Activated naive CD4-positive, alpha-beta T cell treated with anti-CD3 and anti-CD28 coated beads, Interleukin-2, amount 50 U/mL, for 24 hours (primary cell): ENCODE data around the gene TNFRSF13B.
A peak's percentile ranks its signal among the peaks of the same experiment; 100 is the strongest.
"Not testable (repeated sequence)": the region's sequence is repeated elsewhere in the genome, so short reads cannot be mapped to it uniquely, and the experiment has no call there.

Source experiments
- H3K27ac Mint-ChIP-seq: one replicate; pipeline ENCODE4 v1.8.0; 2021; ENCODE audit warnings: mild to moderate bottlenecking, mixed read lengths
- H3K27me3 Mint-ChIP-seq: one replicate; pipeline ENCODE4 v1.8.0; 2021; ENCODE audit warnings: mixed read lengths
- H3K36me3 Mint-ChIP-seq: one replicate; pipeline ENCODE4 v1.8.0; 2021; ENCODE audit warnings: mixed read lengths
- H3K4me1 Mint-ChIP-seq: one replicate; pipeline ENCODE4 v1.8.0; 2021; ENCODE audit warnings: mixed read lengths
- H3K4me3 Mint-ChIP-seq: one replicate; pipeline ENCODE4 v1.8.0; 2021; ENCODE audit warnings: mild to moderate bottlenecking, mixed read lengths
- H3K9me3 Mint-ChIP-seq: one replicate; pipeline ENCODE4 v1.8.0; 2021; ENCODE audit warnings: mixed read lengths

Gene TNFRSF13B

GRCh38 chr17:16994631-16995030 is 22.7 kb upstream of the TNFRSF13B start:
- H3K4me1 Mint-ChIP-seq = peaks cover 12% of the 10 kb centered on the region
- H3K27ac Mint-ChIP-seq = no peak overlapping the region
- no peaks in the 10 kb centered on the region for H3K36me3 Mint-ChIP-seq
- no peaks in the 10 kb centered on the region for H3K9me3 Mint-ChIP-seq
- no peaks in the 10 kb centered on the region for H3K27me3 Mint-ChIP-seq
- H3K4me3 Mint-ChIP-seq = no peak overlapping the region

- Mint-ChIP-seq H3K27me3 (no peaks in the 10 kb centered on the region), H3K4me1 (peaks cover 31% of the 10 kb centered on the region), H3K4me3 (no peak overlapping the region), H3K36me3 (no peaks in the 10 kb centered on the region), H3K9me3 (no peaks in the 10 kb centered on the region), H3K27ac (no peak overlapping the region)
Measured at GRCh38 chr17:16991349-16992009, 19.6 kb upstream of the TNFRSF13B start.

- peak overlapping the region; percentile 53 for H3K27ac Mint-ChIP-seq
Measured at GRCh38 chr17:16989953-16990860, 18.3 kb upstream of the TNFRSF13B start.

GRCh38 chr17:16989230-16989952 is 17.5 kb upstream of the TNFRSF13B start:
- Mint-ChIP-seq H3K4me3 (peak overlapping the region; percentile 63), H3K27me3 (no peaks in the 10 kb centered on the region)

More at GRCh38 chr17:16989953-16990860, 18.3 kb upstream of the TNFRSF13B start:
- Mint-ChIP-seq H3K4me3 (no peak overlapping the region), H3K4me1 (peaks cover 31% of the 10 kb centered on the region), H3K36me3 (no peaks in the 10 kb centered on the region), H3K9me3 (no peaks in the 10 kb centered on the region), H3K27me3 (no peaks in the 10 kb centered on the region)

GRCh38 chr17:16988749-16989229 is 16.9 kb upstream of the TNFRSF13B start:
- no peaks in the 10 kb centered on the region for H3K9me3 Mint-ChIP-seq
- no peaks in the 10 kb centered on the region for H3K27me3 Mint-ChIP-seq
- peak overlapping the region; percentile 63 for H3K4me3 Mint-ChIP-seq
- peaks cover 31% of the 10 kb centered on the region for H3K4me1 Mint-ChIP-seq
- H3K36me3 Mint-ChIP-seq = no peaks in the 10 kb centered on the region
- no peak overlapping the region for H3K27ac Mint-ChIP-seq

More at GRCh38 chr17:16989230-16989952, 17.5 kb upstream of the TNFRSF13B start:
- Mint-ChIP-seq H3K4me1 (peaks cover 31% of the 10 kb centered on the region), H3K9me3 (no peaks in the 10 kb centered on the region), H3K27ac (peak overlapping the region; percentile 76), H3K36me3 (no peaks in the 10 kb centered on the region)

GRCh38 chr17:16987830-16988601 is 16.1 kb upstream of the TNFRSF13B start:
- H3K36me3 Mint-ChIP-seq = no peaks in the 10 kb centered on the region
- H3K4me3 Mint-ChIP-seq = peak overlapping the region; percentile 55
- H3K9me3 Mint-ChIP-seq = no peaks in the 10 kb centered on the region
- H3K27me3 Mint-ChIP-seq = no peaks in the 10 kb centered on the region
- H3K27ac Mint-ChIP-seq = no peak overlapping the region
- peaks cover 31% of the 10 kb centered on the region for H3K4me1 Mint-ChIP-seq

GRCh38 chr17:16987066-16987829 is 15.3 kb upstream of the TNFRSF13B start:
- H3K27me3 Mint-ChIP-seq = no peaks in the 10 kb centered on the region
- peaks cover 31% of the 10 kb centered on the region for H3K4me1 Mint-ChIP-seq
- peak overlapping the region; percentile 27 for H3K27ac Mint-ChIP-seq
- no peaks in the 10 kb centered on the region for H3K9me3 Mint-ChIP-seq
- H3K36me3 Mint-ChIP-seq = no peaks in the 10 kb centered on the region
- H3K4me3 Mint-ChIP-seq = no peak overlapping the region

- H3K27me3 Mint-ChIP-seq = no peaks in the 10 kb centered on the region
- peaks cover 31% of the 10 kb centered on the region for H3K4me1 Mint-ChIP-seq
- H3K9me3 Mint-ChIP-seq = no peaks in the 10 kb centered on the region
- H3K36me3 Mint-ChIP-seq = no peaks in the 10 kb centered on the region
- no peak overlapping the region for H3K4me3 Mint-ChIP-seq
- H3K27ac Mint-ChIP-seq = no peak overlapping the region
Measured at GRCh38 chr17:16986391-16986790, 14.5 kb upstream of the TNFRSF13B start.

GRCh38 chr17:16981928-16982327 is 10.0 kb upstream of the TNFRSF13B start:
- H3K27me3 Mint-ChIP-seq = no peaks in the 10 kb centered on the region
- H3K4me1 Mint-ChIP-seq = peaks cover 4% of the 10 kb centered on the region
- H3K9me3 Mint-ChIP-seq = no peaks in the 10 kb centered on the region
- H3K27ac Mint-ChIP-seq = no peak overlapping the region
- no peaks in the 10 kb centered on the region for H3K36me3 Mint-ChIP-seq
- H3K4me3 Mint-ChIP-seq = no peak overlapping the region

GRCh38 chr17:16980813-16981731 is 9.2 kb upstream of the TNFRSF13B start:
- Mint-ChIP-seq H3K4me1 (peaks cover 13% of the 10 kb centered on the region), H3K27ac (no peak overlapping the region), H3K4me3 (no peak overlapping the region), H3K36me3 (no peaks in the 10 kb centered on the region), H3K9me3 (no peaks in the 10 kb centered on the region), H3K27me3 (no peaks in the 10 kb centered on the region)

- Mint-ChIP-seq H3K9me3 (no peaks in the 10 kb centered on the region), H3K27ac (no peak overlapping the region), H3K4me1 (peaks cover 14% of the 10 kb centered on the region), H3K4me3 (no peak overlapping the region), H3K27me3 (no peaks in the 10 kb centered on the region), H3K36me3 (no peaks in the 10 kb centered on the region)
Measured at GRCh38 chr17:16980061-16980460, 8.1 kb upstream of the TNFRSF13B start.

GRCh38 chr17:16979237-16979823 is 7.4 kb upstream of the TNFRSF13B start:
- not testable (repeated sequence) for H3K9me3 Mint-ChIP-seq, H3K27me3 Mint-ChIP-seq, H3K27ac Mint-ChIP-seq, H3K36me3 Mint-ChIP-seq, H3K4me3 Mint-ChIP-seq
- peaks cover 14% of the 10 kb centered on the region for H3K4me1 Mint-ChIP-seq

- Mint-ChIP-seq H3K4me3 (no peak overlapping the region), H3K27me3 (no peaks in the 10 kb centered on the region), H3K36me3 (no peaks in the 10 kb centered on the region), H3K4me1 (peaks cover 14% of the 10 kb centered on the region), H3K9me3 (no peaks in the 10 kb centered on the region), H3K27ac (no peak overlapping the region)
Measured at GRCh38 chr17:16977932-16978331, 6.0 kb upstream of the TNFRSF13B start.
